ENCODE data around the gene CAMK1D.

Gene CAMK1D

DNA sequence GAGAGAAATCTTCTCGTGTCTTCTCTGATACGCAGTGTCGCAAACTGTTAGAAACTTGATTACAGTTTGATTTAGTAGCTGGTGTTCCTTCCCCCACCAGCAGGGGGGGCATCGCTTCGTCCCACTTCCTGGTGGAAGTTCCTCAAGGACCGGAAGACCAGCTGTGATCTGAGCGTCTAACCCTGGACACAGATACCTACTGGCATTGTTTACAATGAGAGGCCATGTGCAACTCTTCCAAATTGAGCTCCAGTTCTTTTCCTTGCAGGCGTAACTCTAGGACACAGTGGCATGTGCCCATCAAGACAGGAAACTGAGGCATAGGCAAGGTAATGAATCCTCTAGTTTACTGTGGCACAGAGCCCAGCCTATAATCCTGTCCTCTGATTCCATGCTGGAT is 433.2 kb downstream of the CAMK1D start:
- in situ Hi-C loops (cut with HindIII; ENCODE audit: low sequenced_read_pairs): no loop called here
- TF ChIP-seq, protein P1, sequence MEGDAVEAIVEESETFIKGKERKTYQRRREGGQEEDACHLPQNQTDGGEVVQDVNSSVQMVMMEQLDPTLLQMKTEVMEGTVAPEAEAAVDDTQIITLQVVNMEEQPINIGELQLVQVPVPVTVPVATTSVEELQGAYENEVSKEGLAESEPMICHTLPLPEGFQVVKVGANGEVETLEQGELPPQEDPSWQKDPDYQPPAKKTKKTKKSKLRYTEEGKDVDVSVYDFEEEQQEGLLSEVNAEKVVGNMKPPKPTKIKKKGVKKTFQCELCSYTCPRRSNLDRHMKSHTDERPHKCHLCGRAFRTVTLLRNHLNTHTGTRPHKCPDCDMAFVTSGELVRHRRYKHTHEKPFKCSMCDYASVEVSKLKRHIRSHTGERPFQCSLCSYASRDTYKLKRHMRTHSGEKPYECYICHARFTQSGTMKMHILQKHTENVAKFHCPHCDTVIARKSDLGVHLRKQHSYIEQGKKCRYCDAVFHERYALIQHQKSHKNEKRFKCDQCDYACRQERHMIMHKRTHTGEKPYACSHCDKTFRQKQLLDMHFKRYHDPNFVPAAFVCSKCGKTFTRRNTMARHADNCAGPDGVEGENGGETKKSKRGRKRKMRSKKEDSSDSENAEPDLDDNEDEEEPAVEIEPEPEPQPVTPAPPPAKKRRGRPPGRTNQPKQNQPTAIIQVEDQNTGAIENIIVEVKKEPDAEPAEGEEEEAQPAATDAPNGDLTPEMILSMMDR (IDR thresholded peaks at IDR 0.05; ENCODE audit: low read depth, low read length, missing control alignments): peak; percentile 71
- no peak for DNase-seq (ENCODE audit: low read depth)
- H3K4me3 ChIP-seq (ENCODE audit: low read depth, low read length): no peak overlapping the region

DNA sequence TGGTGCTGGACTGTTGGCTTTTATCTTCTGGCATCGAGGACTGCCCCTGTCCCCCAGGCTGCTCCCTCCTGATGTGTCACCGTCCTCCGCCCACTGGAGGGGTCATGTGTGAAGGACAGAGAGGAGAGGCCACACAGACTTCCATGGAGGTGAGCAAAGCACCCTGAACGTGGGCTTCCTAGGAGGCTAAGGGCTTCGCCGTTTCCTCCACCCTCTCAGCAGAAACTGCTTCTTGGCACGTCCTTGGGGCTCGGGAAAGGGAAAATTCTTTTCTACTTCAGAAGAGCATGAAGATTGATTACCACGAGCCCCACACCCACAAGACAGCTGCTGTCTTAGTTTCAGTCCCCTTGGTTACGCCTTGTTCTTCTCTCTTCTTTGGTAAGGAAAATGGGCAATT is 433.9 kb downstream of the CAMK1D start:
- in situ Hi-C loops (cut with HindIII; ENCODE audit: low sequenced_read_pairs): no loop called here
- no peak for DNase-seq (ENCODE audit: low read depth)
- TF ChIP-seq, protein P1 (IDR thresholded peaks at IDR 0.05; ENCODE audit: low read depth, low read length, missing control alignments): no peak
- no peak overlapping the region for H3K4me3 ChIP-seq (ENCODE audit: low read depth, low read length)

DNA sequence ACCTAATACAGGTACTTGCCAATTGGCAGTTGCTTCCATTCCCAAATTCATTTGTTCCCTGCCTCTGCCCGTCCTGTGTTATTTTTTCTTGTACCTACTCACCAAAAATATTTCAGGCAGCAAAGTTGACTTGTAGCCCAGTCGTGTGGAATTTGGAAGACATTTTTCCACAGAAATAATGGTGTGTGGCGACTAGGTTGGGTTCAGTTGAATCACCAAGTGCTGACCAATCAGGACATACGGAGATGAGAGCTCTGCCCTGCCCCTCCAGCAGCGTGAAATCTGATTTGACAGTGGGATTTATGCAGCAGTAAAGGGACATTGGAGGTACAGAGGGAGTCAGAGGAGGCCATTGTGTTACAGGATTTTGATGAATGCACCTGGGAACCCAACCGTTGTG is 435.3 kb downstream of the CAMK1D start:
- no peak overlapping the region for H3K4me3 ChIP-seq (ENCODE audit: low read depth, low read length)

DNA sequence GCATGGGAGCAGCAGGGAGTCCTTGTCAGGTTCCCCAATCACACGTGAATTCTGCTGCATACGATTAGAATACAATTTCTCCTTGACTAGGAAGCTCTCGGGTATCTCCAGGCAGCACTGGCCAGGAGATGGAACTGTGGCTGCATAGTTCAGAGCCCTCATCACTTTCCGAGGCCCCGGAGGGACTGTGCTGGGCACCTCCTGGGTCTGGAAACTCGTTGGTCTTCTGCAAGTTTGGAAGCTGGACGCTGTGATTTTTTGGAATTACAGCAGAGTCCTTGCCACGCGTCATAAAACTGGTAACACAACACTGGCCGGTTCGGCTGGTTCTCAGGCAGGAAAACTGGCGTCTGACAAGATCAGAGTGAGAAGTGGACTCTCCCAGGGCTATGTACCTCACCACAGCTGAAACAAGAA is 436.1 kb downstream of the CAMK1D start:
- no peak overlapping the region for H3K4me3 ChIP-seq (ENCODE audit: low read depth, low read length)
- TF ChIP-seq, protein P1 (IDR thresholded peaks at IDR 0.05; ENCODE audit: low read depth, low read length, missing control alignments): no peak
- no peak for DNase-seq (ENCODE audit: low read depth)
- in situ Hi-C loops (cut with HindIII; ENCODE audit: low sequenced_read_pairs): no loop called here

More for the DNA sequence above, 435.3 kb downstream of the CAMK1D start:
- in situ Hi-C loops (cut with HindIII; ENCODE audit: low sequenced_read_pairs): no loop called here
- TF ChIP-seq, protein P1 (IDR thresholded peaks at IDR 0.05; ENCODE audit: low read depth, low read length, missing control alignments): no peak
- no peak for DNase-seq (ENCODE audit: low read depth)

DNA sequence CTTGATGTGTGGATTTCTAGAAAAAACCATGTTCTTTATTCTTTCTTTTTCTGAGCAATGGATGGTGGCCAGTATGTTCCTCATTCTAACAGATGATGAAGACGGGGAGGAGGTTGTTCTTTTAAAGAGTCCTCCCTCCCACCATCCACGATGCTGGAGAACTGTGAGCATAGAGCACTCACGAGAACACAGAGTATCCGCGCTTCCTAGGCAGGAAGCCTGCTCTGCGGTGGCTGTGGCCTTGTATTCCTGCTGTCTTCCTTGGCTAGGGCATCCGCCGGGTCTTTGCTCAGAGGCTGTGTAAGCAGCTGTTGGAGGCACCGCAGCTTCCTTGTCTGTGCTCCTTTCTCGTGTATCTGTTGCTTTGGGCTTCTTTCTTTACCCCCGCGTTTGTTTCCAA is 437.9 kb downstream of the CAMK1D start:
- TF ChIP-seq, protein P1 (IDR thresholded peaks at IDR 0.05; ENCODE audit: low read depth, low read length, missing control alignments): no peak
- DNase-seq (ENCODE audit: low read depth): no peak
- no peak overlapping the region for H3K4me3 ChIP-seq (ENCODE audit: low read depth, low read length)
- in situ Hi-C loops (cut with HindIII; ENCODE audit: low sequenced_read_pairs): no loop called here

DNA sequence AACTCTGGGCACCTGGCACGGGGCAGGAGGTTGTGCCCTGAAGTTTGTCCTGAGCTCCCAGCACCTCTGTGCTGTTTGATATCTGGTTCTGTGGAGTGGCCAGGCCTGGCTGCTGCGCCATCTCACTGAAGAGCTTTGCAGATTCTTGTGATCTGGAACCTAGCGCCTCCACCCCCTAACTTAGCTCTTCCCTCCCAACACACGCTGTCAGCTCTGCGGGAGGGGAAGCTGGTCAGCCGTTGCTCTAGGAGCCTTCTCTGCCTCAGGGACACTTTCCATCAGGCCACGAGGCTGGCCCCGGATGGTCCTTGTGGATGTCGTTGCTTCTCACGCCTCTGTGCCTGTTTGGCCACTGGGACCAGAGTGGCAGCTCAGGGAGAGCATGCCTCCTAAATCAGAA is 438.9 kb downstream of the CAMK1D start:
- DNase-seq (ENCODE audit: low read depth): no peak
- TF ChIP-seq, protein P1 (IDR thresholded peaks at IDR 0.05; ENCODE audit: low read depth, low read length, missing control alignments): no peak
- in situ Hi-C loops (cut with HindIII; ENCODE audit: low sequenced_read_pairs): no loop called here
- no peak overlapping the region for H3K4me3 ChIP-seq (ENCODE audit: low read depth, low read length)

DNA sequence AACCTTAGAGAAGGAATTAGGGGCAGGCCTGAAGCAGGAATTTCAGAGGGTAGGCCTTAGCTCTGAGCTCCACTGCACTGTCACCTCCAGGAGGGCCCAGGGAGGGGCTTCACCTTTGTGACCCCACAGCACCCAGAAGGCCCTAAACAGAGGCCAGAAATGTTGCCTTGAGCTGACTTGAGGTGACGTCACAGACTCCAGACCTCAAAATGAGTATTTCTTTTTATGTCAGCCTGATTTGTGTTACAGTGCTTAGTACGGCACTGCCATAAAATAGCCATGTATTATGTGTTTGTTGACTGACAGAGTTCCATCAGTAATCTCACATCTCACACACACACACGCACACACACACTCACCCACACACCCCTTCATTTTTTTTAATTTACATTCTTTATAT is 440.9 kb downstream of the CAMK1D start:
- DNase-seq (ENCODE audit: low read depth): no peak
- in situ Hi-C loops (cut with HindIII; ENCODE audit: low sequenced_read_pairs): no loop called here
- TF ChIP-seq, protein P1 (IDR thresholded peaks at IDR 0.05; ENCODE audit: low read depth, low read length, missing control alignments): no peak

More for the DNA sequence above, 440.9 kb downstream of the CAMK1D start:
- H3K4me3 ChIP-seq (ENCODE audit: low read depth, low read length): no peak overlapping the region

Measured in astrocyte of the cerebellum (primary cell).